Fibroblast of lung (primary cell): ENCODE measurements around the gene STARD3NL.

Experiments
- EZH2 ChIP-seq: IDR thresholded peaks from 2 replicates; pipeline ENCODE4 v1.5.1; 2012; ENCODE audit warnings: low read length, control low read depth, mild to moderate bottlenecking; ENCODE audit errors: missing control alignments
- TF ChIP-seq, protein P1 (sequence below), 2 donors: IDR thresholded peaks in 1 of 2; conservative IDR thresholded peaks in 1 of 2; 1 replicate in 1 of 2; 2 replicates in 1 of 2; pipeline ENCODE4 v1.5.1; 2011 to 2012; ENCODE audit warnings: low read length in 2 of 2, control low read depth in 1 of 2, inconsistent platforms in 1 of 2, low read depth in 1 of 2, mild to moderate bottlenecking in 1 of 2

DNA sequence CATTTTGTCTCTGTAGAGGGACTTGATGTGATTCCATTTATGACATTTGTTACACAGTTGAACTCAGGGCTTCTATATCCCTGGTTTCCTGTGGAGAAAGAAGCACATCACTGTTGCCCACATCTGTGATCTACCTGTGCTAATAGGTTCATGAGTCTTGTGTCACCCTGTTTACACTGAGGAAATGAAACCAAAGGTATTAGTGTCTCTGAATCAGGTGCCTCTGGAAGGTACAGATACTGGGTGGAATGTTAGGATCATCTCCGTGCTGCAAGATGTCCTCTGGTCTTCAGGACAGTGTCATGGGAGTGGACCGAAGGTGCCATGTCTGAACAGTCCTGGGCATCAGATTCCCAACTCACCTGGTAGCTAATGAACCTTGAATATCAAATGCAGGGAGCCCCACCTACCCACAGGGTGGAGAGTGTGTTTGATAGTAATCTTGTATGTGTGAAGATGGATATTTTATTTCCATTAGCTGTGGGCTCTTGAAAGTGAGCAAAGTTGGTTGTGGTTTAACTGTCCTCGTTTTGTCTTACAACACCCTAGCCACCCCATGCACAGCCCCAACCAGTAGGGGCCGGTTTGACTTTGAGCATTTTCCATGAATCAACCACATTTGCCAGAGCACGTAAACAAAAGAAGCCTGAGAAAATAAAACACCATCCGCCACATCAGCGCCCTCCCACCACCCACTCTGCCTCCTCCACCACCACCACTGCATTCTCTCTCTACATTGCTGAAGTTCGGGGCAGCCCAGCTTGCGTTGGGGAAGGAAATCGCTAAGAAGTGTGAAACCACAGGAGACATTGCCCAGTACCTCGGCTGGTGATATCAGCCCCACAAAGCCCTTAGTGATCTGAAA lies 54.7 kb downstream of the STARD3NL start:
- no peak for TF ChIP-seq EZH2
- TF ChIP-seq, protein P1, sequence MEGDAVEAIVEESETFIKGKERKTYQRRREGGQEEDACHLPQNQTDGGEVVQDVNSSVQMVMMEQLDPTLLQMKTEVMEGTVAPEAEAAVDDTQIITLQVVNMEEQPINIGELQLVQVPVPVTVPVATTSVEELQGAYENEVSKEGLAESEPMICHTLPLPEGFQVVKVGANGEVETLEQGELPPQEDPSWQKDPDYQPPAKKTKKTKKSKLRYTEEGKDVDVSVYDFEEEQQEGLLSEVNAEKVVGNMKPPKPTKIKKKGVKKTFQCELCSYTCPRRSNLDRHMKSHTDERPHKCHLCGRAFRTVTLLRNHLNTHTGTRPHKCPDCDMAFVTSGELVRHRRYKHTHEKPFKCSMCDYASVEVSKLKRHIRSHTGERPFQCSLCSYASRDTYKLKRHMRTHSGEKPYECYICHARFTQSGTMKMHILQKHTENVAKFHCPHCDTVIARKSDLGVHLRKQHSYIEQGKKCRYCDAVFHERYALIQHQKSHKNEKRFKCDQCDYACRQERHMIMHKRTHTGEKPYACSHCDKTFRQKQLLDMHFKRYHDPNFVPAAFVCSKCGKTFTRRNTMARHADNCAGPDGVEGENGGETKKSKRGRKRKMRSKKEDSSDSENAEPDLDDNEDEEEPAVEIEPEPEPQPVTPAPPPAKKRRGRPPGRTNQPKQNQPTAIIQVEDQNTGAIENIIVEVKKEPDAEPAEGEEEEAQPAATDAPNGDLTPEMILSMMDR (conservative IDR thresholded peaks at IDR 0.05 in 1 of 2, IDR thresholded peaks at IDR 0.05 in 1 of 2; ENCODE audit: low read depth in 1 of 2, low read length in 2 of 2), result no peak
